Stimulated activated naive B cell treated with anti-CD40 and anti-IgM and Interleukin-4, amounts not matched to agents 10 μg/mL and 1 μg/mL and 100 μg/mL, for 72 hours (primary cell): Measurements from ENCODE around the gene MDGA2.

Source experiments
- ATAC-seq, 2 donors: fragments of 150-1000 bp; cut with Tn5 transposase; replicated peaks; 2 replicates each; pipeline ENCODE4 v1.10.0; 2021; ENCODE audit warnings: moderate library complexity in 1 of 2
- DNase-seq: peaks from one replicate; pipeline ENCODE4 v3.0.0; 2021
- H3K27ac Mint-ChIP-seq: one replicate; pipeline ENCODE4 v1.8.0; 2022; ENCODE audit warnings: mild to moderate bottlenecking, mixed read lengths
- H3K27me3 Mint-ChIP-seq, 2 donors: one replicate each; pipeline ENCODE4 v1.8.0; 2022; ENCODE audit warnings: mixed read lengths in 2 of 2
- H3K36me3 Mint-ChIP-seq, 2 donors: one replicate each; pipeline ENCODE4 v1.8.0; 2022; ENCODE audit warnings: mixed read lengths in 2 of 2, mild to moderate bottlenecking in 1 of 2
- H3K4me1 Mint-ChIP-seq, 2 donors: one replicate each; pipeline ENCODE4 v1.8.0; 2022; ENCODE audit warnings: mixed read lengths in 2 of 2, mild to moderate bottlenecking in 1 of 2
- H3K4me3 Mint-ChIP-seq, 2 donors: one replicate each; pipeline ENCODE4 v1.8.0; 2022; ENCODE audit warnings: mild to moderate bottlenecking in 2 of 2, mixed read lengths in 2 of 2, moderate library complexity in 1 of 2
- H3K9me3 Mint-ChIP-seq, 2 donors: one replicate each; pipeline ENCODE4 v1.8.0; 2022; ENCODE audit warnings: mixed read lengths in 2 of 2, mild to moderate bottlenecking in 1 of 2

Gene MDGA2

DNA sequence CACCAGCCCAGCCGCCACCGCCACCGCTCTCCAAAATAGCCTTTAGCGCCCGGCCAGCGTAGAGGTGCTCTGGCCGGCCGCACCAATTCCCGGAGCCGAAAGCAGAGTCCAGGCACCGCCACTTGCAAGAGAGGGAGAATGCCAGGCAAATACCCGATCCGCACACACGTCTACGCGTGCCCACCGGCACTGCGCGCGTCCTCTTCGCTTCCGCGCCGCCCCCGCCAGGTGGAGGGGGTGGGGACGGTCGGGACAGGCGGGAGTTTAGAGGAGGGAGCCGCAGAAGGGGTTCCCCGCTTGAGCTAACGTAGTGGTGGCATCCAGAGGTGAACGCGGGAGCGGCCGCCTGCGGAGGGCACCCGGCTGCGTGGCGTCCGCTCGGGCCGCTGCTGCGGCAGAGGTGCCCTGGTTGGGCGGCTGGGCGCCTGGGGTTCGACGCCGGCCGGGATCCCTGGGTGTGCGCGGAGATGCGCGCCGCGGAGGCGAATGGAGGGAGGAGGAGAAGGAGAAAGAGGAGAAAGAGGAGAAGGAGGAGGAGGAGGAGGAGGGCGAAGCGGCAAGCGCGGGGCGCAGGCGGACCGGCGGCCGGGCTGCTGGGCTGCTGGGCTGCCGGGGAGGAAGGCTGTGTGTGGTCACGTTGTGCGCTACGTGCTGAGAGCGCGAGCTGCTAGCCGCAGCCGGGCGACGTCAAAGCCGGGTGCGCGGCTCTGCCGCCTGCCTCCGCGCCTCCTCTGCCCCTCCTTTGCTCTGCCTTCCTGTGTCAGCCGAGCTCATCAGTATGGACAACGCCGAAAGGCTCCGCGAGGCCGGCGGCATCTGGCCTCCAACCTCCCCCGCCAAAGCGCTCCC lies at the start of gene MDGA2:
MDGA2 (minus strand) TSS at position 140 of the 849 bp plus-strand sequence.
- no peaks in the 10 kb centered on the region for H3K9me3 Mint-ChIP-seq
- H3K4me1 Mint-ChIP-seq = peaks cover 4 to 14% of the 10 kb centered on the region in 2 donors
- no peak within 1 kb of the TSS for H3K27ac Mint-ChIP-seq
- H3K36me3 Mint-ChIP-seq = no peaks in the 10 kb centered on the region
- ATAC-seq = peak; percentile 23 to 38
- H3K4me3 Mint-ChIP-seq = peak within 1 kb of the TSS in 1 of 2 donors; percentile 22
- H3K27me3 Mint-ChIP-seq = peaks cover 48 to 59% of the 10 kb centered on the region in 2 donors
- DNase-seq = no peak

DNA sequence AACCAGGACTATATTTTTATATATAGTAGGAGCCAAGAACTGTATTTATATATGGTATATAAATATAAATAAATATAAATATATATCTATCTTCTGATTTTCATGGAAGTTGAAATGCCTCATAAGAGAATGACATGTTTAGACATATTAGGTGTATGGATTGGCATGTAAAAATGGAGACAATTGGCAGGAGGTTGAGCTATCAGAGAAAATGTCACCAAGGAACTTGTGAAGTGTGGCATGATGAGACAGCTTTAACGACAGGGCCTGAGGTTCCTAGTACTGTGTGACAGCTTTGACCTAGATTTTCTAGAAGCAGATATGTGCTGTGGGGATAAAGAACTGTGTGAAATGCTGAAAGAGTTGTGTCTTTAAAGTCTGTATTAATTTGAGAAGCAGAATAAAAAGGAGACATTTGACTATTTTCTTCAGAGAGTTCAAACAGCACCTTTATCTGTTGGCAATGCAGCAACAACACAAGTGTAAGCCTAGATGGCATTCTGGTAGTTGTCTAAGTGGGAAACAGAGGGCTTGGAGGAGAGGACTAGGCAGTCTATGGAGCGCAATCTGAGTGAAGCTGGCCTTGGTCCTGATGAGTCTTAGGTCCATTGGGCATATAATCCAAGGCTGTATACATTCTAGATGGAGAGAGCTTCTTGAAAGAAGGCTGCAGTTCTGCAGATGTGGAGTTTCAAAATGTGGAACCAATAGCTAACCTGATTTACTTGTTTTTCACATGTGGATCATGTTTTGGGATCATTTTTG lies 47.7 kb upstream of the MDGA2 start:
- no peak overlapping the region for H3K27ac Mint-ChIP-seq
- DNase-seq (no peak), ATAC-seq (no peak)
- no peak overlapping the region for H3K4me3 Mint-ChIP-seq
- no peaks in the 10 kb centered on the region for H3K9me3 Mint-ChIP-seq
- no peaks in the 10 kb centered on the region for H3K4me1 Mint-ChIP-seq
- H3K36me3 Mint-ChIP-seq = no peaks in the 10 kb centered on the region
- H3K27me3 Mint-ChIP-seq = no peaks in the 10 kb centered on the region

GRCh38 chr14:47720281-47720680 lies 44.9 kb upstream of the MDGA2 start:
- no peak for ATAC-seq
- no peaks in the 10 kb centered on the region for H3K27me3 Mint-ChIP-seq
- no peak overlapping the region for H3K4me3 Mint-ChIP-seq
- DNase-seq = no peak
- no peaks in the 10 kb centered on the region for H3K4me1 Mint-ChIP-seq
- no peaks in the 10 kb centered on the region for H3K36me3 Mint-ChIP-seq
- H3K9me3 Mint-ChIP-seq = peaks cover 3 to 5% of the 10 kb centered on the region in 2 donors
- H3K27ac Mint-ChIP-seq = no peak overlapping the region

- Mint-ChIP-seq H3K27me3 (no peaks in the 10 kb centered on the region), H3K9me3 (peaks cover 3 to 5% of the 10 kb centered on the region in 2 donors), H3K4me3 (no peak overlapping the region), H3K27ac (no peak overlapping the region), H3K36me3 (no peaks in the 10 kb centered on the region), H3K4me1 (no peaks in the 10 kb centered on the region)
- DNase-seq (no peak), ATAC-seq (no peak)
Measured at GRCh38 chr14:47715330-47715729, 39.9 kb upstream of the MDGA2 start.

GRCh38 chr14:47710581-47710980 lies 35.2 kb upstream of the MDGA2 start:
- DNase-seq = no peak
- no peak for ATAC-seq
- H3K27ac Mint-ChIP-seq = no peak overlapping the region
- no peaks in the 10 kb centered on the region for H3K4me1 Mint-ChIP-seq
- H3K4me3 Mint-ChIP-seq = no peak overlapping the region
- H3K9me3 Mint-ChIP-seq = peaks cover 2 to 3% of the 10 kb centered on the region in 2 donors
- no peaks in the 10 kb centered on the region for H3K36me3 Mint-ChIP-seq
- H3K27me3 Mint-ChIP-seq = no peaks in the 10 kb centered on the region

- no peak overlapping the region for H3K27ac Mint-ChIP-seq
- peaks cover 2 to 3% of the 10 kb centered on the region in 2 donors for H3K9me3 Mint-ChIP-seq
- H3K27me3 Mint-ChIP-seq = no peaks in the 10 kb centered on the region
- H3K4me1 Mint-ChIP-seq = no peaks in the 10 kb centered on the region
- no peak overlapping the region for H3K4me3 Mint-ChIP-seq
- no peaks in the 10 kb centered on the region for H3K36me3 Mint-ChIP-seq
- DNase-seq (no peak), ATAC-seq (no peak)
Measured at GRCh38 chr14:47705683-47706082, 30.3 kb upstream of the MDGA2 start.

DNA sequence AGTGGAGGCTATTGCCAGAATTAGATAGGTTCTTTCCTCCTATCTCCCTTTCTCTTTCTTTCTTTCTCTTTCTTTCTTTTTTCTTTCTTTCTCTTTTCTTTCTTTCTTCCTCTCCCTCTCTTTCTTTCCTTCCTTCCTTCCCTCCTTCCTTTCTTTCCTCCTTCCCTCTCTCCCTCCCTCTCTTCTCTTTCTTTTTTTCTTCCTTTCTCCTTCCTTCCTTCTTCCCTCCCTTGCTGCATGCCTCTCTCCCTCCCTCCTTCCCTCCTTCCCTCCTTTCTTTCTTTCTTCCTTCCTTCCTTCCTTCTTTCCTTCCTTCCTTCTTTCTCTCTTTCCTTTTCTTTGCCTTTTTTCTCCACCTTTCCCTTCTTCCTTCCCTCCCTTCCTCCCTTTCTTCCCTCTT lies 16.4 kb upstream of the MDGA2 start:
- Mint-ChIP-seq H3K4me1 (no peaks in the 10 kb centered on the region), H3K36me3 (no peaks in the 10 kb centered on the region), H3K27me3 (no peaks in the 10 kb centered on the region), H3K9me3 (peaks cover 2 to 7% of the 10 kb centered on the region in 2 donors), H3K4me3 (no peak overlapping the region), H3K27ac (no peak overlapping the region)
- no peak for DNase-seq
- no peak for ATAC-seq

DNA sequence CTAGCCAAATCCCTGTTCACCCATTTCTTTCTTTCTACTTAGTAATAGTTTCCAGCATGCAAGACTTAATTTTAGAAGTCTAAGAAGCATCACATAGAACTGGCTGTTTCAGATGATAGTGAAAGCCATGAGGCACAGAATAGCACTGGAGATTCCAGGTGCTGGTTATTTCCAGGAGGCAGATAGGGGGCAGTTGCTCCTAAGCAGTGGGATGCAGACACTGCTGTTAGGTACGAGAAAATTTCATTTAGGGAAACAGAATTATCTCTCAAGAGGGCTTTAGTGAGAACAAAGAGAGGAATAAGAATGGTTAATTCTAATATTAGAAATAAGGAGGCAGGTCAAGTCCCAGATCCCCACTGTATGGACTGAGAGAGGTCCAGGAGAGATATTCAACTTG lies 3.6 kb upstream of the MDGA2 start:
- H3K27ac Mint-ChIP-seq = no peak overlapping the region
- peaks cover 4 to 14% of the 10 kb centered on the region in 2 donors for H3K4me1 Mint-ChIP-seq
- DNase-seq = no peak

DNA sequence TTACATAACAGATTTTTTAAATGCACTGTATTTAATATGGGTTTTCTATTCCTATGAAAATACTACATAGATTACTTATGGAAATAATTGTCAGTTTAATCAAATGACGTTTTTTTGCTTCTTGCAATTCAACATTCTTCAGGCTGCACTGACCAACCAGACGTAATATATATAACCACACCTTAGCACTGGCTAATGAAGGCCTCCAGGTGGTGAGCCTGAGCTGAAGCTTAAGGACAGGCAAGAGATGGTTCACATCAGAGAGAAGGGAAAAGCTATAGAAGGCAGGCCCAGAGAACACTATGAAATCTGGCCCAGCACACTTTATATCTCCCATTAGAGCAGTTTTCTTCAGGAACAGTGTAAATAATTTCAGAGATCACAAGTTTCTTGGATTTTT lies 2.8 kb upstream of the MDGA2 start:
- H3K27me3 Mint-ChIP-seq = peaks cover 35 to 44% of the 10 kb centered on the region in 2 donors
- ATAC-seq (no peak), DNase-seq (no peak)
- no peak overlapping the region for H3K4me3 Mint-ChIP-seq
- no peaks in the 10 kb centered on the region for H3K36me3 Mint-ChIP-seq
- H3K27ac Mint-ChIP-seq = no peak overlapping the region
- peaks cover 4 to 14% of the 10 kb centered on the region in 2 donors for H3K4me1 Mint-ChIP-seq
- no peaks in the 10 kb centered on the region for H3K9me3 Mint-ChIP-seq

More for the DNA sequence above, 3.6 kb upstream of the MDGA2 start:
- Mint-ChIP-seq H3K9me3 (no peaks in the 10 kb centered on the region), H3K27me3 (peaks cover 29 to 36% of the 10 kb centered on the region in 2 donors), H3K36me3 (no peaks in the 10 kb centered on the region), H3K4me3 (no peak overlapping the region)
- no peak for ATAC-seq

DNA sequence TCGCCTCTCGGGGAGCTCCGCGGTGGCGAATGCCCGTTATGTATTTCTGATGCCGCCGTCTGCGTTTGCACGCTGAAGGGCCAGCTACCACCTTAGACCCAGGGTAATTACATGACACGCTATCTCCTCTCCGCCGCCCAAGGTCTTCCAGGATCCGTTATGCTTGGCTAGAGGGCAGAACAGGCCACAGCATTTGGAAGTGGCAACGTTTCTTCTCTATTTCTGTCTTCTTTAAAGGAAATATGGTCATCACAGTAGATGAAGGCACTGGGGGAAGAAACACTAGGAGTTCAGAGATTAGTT lies 861 bp upstream of the MDGA2 start:
- H3K4me3 Mint-ChIP-seq = no peak overlapping the region

DNA sequence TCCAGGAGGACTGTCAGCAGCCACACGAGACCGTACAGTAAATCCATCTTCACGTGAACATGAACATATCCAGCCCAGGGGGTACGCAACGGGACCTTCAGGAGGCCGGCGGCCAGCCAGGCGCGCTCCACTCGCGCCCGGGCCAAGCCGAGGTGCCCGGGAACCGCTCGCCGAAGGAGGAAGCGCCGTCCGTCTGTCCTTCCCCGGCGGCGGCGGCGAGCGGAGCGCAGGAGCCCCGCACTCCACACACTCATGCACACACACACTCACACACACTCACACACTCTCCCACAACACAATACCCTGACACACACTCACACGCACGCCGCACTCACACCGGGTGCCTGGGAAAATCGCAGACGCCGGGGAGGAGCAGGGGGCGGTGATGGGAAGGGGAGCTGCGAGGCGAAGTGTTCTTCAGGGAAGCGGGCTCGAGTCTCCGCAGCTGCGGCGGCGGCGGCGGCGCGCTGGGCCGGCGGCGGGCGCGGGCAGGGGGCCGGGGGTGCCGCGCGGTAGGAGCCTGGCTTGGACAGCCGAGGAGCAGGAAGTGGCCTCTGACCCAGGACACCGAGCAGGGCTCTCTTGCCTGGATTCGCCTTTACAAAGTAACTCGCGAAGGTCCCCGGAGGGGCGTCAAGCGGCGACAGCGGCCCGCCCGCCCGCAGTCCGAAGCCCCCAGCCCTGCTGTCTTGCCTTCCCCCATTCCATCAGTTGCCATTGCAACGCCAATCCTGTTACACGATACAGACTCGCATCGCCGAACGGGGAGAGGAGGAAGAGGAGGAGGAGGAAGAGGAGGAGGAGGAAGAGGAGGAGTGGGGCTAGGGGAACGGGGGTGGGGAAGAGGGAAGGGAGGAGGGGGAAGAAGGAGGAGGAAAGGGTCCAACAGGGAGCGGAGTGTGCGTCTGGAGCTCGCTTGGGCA lies 601 bp downstream of the MDGA2 start:
- ATAC-seq = no peak
- Mint-ChIP-seq H3K36me3 (no peaks in the 10 kb centered on the region), H3K27me3 (peaks cover 48 to 59% of the 10 kb centered on the region in 2 donors), H3K4me1 (peaks cover 4 to 14% of the 10 kb centered on the region in 2 donors), H3K4me3 (peak overlapping the region in 1 of 2 donors; percentile 22), H3K27ac (peak overlapping the region; percentile 14), H3K9me3 (no peaks in the 10 kb centered on the region)
- DNase-seq = no peak

More for the DNA sequence above, 861 bp upstream of the MDGA2 start:
- no peaks in the 10 kb centered on the region for H3K36me3 Mint-ChIP-seq
- H3K9me3 Mint-ChIP-seq = no peaks in the 10 kb centered on the region
- DNase-seq = no peak
- peak in 1 of 2 donors; percentile 5 for ATAC-seq
- H3K4me1 Mint-ChIP-seq = peaks cover 4 to 14% of the 10 kb centered on the region in 2 donors
- H3K27me3 Mint-ChIP-seq = peaks cover 45 to 59% of the 10 kb centered on the region in 2 donors
- H3K27ac Mint-ChIP-seq = no peak overlapping the region

GRCh38 chr14:47674148-47674542 lies 1.3 kb downstream of the MDGA2 start:
- DNase-seq (no peak), ATAC-seq (no peak)
- Mint-ChIP-seq H3K27ac (peak overlapping the region; percentile 14), H3K36me3 (no peaks in the 10 kb centered on the region), H3K4me1 (peaks cover 4 to 14% of the 10 kb centered on the region in 2 donors), H3K27me3 (peaks cover 48 to 59% of the 10 kb centered on the region in 2 donors), H3K9me3 (no peaks in the 10 kb centered on the region), H3K4me3 (no peak overlapping the region)

- no peak overlapping the region for H3K27ac Mint-ChIP-seq
Measured at GRCh38 chr14:47665337-47666134, 9.9 kb downstream of the MDGA2 start.

More at GRCh38 chr14:47665337-47666134, 9.9 kb downstream of the MDGA2 start:
- Mint-ChIP-seq H3K36me3 (no peaks in the 10 kb centered on the region), H3K27me3 (no peaks in the 10 kb centered on the region), H3K4me1 (no peaks in the 10 kb centered on the region), H3K9me3 (peaks cover 0 to 5% of the 10 kb centered on the region in 2 donors), H3K4me3 (no peak overlapping the region)
- DNase-seq = no peak
- ATAC-seq = no peak
